HG02884 (cell line): Measurements from ENCODE around the gene ZNF385B.

Source experiments
- ATAC-seq: cut with Tn5 transposase; IDR thresholded peaks from one replicate; pipeline ENCODE4 v1.9.1; 2021; ENCODE audit warnings: mild to moderate bottlenecking, moderate library complexity; ENCODE audit not compliant: unreplicated experiment

Gene ZNF385B

GRCh38 chr2:179857236-179857635 is 4.2 kb downstream of the ZNF385B start:
- ATAC-seq: no peak

GRCh38 chr2:179856205-179856604 is 5.2 kb downstream of the ZNF385B start:
- no peak for ATAC-seq

DNA sequence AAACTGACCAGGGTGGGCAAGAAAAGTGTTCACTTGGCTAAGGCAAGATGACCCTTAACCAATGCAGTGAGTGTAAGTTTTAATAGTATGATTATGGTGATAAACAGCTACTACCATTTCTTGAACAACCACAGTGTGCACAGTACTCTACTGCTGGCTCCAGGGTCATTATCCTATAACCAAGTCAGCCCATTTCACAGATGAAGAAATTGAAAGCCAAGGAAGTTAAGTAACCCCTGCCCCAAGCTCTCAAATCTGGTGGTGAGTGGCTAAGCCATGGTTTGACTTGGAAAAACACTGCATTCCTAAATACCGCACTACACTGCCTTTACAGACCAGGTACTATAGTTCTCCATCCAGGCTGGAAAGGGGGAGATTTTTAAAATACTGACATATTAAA is 5.7 kb downstream of the ZNF385B start:
- no peak for ATAC-seq

DNA sequence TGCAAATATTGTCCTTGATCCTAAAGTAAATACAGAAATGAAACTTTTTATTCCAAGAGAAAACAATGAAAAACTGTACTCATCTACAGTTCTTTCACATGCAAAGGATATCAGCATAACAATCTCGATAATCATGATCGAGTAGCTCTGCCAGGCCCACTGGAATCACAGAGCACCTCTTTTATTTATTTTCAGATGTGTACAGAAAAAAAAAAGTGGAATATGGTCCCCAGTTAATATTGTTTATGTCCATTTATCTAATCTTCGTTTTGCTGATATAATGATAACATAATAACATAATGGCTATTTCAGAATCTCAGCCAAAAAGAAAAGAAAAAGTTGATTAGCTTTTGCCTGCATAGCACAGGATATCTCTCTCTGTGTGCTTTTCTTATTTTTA is 6.5 kb downstream of the ZNF385B start:
- no peak for ATAC-seq

DNA sequence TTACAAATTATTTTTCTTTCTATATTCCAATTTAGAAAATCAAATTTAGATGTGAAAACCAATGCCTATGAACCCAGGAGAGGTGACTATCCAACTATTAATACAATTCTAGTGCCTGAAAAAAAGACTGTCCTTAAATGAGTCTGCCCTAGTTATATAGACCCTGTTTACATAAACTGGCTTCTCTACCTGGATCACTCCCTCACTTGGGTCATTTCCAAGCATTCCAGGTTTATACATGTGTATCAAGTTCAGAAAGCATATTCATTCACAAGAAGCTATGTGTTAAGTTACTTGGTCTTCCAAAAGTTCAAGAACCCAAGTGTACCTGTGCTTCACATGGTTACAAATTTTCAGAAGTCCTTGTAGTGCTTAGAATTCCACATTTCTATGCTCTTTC is 8.3 kb downstream of the ZNF385B start:
- ATAC-seq: no peak

DNA sequence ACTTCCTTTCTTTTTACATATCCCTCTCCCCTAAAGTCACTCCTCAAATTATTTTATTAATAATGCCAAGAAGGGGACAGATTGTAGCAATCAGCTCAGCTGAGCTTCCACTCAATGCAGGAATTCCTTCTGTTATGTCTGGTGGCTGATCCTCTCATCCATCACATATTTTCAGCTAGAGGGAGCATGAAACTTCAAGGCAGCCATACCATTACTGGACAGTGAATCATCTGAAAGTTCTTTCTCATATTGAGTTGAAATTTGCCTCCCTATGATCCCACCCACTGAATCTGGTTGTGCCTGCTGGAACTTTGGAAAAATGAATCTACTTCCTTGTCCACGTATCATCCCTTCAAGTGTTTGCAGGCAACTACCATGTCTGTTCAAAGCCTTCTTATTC is 11.2 kb downstream of the ZNF385B start:
- ATAC-seq: no peak

- ATAC-seq: no peak
These were observed 11.7 kb downstream of the ZNF385B start for GRCh38 chr2:179849719-179850118.

- no peak for ATAC-seq
These were observed 17.9 kb downstream of the ZNF385B start for GRCh38 chr2:179843541-179843940.

- peak; percentile 50 for ATAC-seq
These were observed 18.8 kb downstream of the ZNF385B start for GRCh38 chr2:179842498-179843153.

- ATAC-seq: no peak
These were observed 20.6 kb downstream of the ZNF385B start for GRCh38 chr2:179840840-179841239.

- no peak for ATAC-seq
These were observed 24.0 kb downstream of the ZNF385B start for GRCh38 chr2:179837408-179837807.

- no peak for ATAC-seq
These were observed 31.2 kb downstream of the ZNF385B start for GRCh38 chr2:179830043-179830787.

DNA sequence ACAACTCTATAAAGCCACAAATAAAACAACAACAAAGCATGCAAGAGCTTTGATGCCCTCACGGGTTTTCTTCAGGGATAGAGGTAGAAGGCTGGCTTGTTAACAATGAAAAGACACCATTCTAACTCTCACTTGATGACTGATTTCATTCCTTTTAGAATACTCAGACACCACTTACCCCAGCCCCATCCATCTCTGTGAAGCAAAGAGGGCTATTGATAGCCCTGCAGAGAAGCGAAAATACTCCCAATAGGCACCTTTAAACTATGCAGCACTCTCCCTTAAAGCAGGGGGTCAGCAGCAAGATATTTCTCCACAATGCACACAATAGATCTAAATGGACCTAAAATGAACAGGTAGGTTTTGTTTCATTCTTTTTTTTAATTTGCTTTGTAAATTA is 35.1 kb downstream of the ZNF385B start:
- ATAC-seq: no peak

DNA sequence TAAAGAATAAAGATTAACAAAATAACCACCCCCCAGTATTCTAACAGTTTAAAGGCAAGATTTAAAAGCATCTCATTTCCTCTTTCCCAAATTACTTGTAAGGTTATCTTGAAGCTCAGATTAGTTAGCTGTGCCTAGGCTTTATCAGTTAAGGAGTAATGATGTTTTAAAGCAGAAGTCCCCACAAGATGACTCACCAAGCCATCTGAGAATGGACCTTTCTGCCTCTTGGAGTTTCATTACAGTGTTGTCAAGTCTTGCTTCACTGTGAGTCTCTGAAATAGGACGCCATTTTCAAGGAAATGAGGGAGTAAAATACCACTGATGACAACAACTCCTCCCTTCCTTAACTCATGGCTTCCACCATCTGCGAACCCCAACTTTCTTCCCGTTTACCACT is 35.9 kb downstream of the ZNF385B start:
- ATAC-seq: no peak

- ATAC-seq: no peak
These were observed 36.5 kb downstream of the ZNF385B start for GRCh38 chr2:179824961-179825360.

- ATAC-seq: no peak
These were observed 38.9 kb downstream of the ZNF385B start for GRCh38 chr2:179822540-179822939.

GRCh38 chr2:179818546-179818945 is 42.9 kb downstream of the ZNF385B start:
- no peak for ATAC-seq

DNA sequence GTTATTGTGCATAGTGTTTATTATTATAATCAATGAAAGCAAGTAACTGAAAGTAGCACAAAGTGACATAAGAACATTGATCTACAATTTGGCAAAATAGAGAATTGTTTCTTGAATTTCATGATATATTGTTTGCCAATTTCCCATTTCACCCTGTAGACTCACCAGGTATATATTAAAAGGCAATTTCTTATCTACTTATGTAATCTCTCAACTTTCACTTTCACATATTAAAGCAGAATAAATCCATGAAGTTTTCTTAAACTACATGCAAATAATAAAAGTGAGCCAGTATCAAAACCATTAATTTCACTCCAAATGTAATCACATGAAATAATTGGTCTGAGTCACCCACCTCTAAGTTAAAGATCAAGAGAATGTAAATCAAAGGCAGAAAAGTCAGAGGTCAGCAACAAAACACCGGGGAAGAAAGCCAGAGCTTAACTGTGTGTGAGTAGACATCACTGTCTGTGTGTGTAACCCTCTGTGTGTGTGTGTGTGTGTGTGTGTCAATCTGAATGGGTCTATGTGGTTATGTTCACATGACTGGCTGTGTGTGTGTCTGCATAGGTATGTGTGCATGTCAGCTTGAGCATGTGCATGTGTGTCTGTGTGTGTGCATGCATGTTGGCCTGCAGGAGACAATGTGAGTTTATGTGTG is 44.1 kb downstream of the ZNF385B start:
- ATAC-seq: no peak

- ATAC-seq: no peak
These were observed 47.4 kb downstream of the ZNF385B start for GRCh38 chr2:179814050-179814449.

DNA sequence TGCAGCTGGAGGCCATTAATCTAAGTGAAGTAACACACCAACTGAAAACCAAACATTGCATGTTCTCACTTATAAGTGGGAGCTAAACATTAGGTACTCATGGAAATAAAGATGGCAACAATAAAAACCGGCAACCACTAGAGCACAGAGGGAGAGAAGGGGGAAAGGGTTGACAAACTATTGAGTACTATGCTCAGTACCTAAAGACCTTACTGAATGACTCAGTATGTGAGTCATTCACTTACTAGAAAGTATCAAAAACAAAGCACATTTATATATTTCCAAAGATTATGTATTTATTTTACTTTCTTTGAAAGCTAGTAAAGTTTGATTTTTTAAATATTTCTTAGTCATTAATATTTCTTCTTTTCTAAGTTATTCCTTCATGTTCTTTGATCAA is 48.9 kb downstream of the ZNF385B start:
- ATAC-seq: no peak

DNA sequence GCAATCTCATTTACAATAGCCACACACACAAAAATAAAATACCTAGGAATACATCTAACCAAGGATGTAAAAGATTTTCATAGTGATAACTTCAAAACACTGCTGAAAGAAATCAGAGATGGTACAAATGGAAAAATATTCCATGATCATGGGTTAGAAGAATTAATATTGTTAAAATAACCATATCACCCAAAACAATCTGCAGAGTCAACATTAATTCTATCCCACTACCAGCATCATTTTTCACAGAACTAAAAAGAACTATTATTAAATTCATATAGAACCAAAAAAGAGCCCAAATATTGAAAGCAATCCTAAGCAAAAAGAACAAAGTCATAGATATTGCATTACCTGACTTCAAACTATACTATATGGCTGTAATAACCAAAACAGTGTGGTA is 50.4 kb downstream of the ZNF385B start:
- ATAC-seq: no peak

DNA sequence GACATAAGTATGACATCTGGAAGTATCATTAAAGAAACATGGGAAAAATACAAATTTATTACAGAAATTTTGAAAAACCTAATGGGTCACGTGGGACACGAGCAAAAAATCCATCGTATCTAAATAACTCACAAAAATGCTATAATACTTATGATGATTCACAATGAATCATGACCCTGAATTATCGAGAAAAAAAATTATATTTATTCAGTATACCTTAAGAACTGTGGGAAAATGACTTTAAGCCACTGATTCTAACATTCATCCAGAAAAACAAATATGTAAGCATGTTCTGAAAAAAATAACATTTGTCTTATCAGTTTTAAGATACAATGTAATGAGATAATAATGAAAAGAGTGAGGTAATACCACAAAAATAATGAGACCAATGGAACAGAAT is 51.8 kb downstream of the ZNF385B start:
- no peak for ATAC-seq
